Hippocampal formation (tissue), 2 donors: ENCODE results near the gene CDRT15.
"Not testable (repeated sequence)": the region's sequence is repeated elsewhere in the genome, so short reads cannot be mapped to it uniquely, and the experiment has no call there.

Source experiments
- DNase-seq, 2 donors: peaks; one replicate each; lab custom pipeline; 2025; lab: John Stamatoyannopoulos, UW

Gene CDRT15

DNA sequence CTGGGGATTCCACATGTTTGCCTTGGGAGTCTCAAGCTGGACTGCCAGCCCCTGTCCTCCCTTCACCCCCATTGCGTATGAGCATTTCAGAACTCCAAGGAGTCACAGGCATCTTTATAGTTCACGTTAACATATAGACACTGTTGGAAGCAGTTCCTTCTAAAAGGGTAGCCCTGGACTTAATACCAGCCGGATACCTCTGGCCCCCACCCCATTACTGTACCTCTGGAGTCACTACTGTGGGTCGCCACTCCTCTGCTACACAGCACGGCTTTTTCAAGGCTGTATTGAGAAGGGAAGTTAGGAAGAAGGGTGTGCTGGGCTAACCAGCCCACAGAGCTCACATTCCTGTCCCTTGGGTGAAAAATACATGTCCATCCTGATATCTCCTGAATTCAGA lies 28.9 kb downstream of the CDRT15 start:
- DNase-seq = no peak

- no peak for DNase-seq
These were observed 29.8 kb downstream of the CDRT15 start for GRCh38 chr17:14206891-14207290.

DNA sequence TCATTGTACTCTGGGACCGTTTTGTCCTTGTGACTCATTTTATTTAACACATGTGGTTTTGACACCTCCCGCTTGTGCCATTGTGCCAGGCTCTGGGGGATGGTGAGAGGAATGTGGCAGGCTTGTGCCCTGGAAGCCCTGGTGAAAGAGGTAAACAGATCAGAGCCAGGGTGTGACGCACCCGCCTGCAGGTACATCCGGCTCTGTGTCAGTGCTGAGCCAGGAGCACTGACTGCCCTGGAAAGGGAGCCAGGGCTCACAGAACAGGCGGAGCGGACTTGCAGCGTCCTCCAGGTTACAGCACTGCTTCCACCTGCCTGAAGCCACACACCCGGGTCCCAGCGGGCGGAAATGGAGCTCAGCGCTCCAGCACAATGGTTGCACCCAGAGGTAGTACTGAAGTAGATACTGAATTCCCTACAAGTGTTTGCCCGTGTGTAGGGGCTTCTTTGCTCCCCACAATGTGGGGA lies 30.6 kb downstream of the CDRT15 start:
- no peak for DNase-seq

DNA sequence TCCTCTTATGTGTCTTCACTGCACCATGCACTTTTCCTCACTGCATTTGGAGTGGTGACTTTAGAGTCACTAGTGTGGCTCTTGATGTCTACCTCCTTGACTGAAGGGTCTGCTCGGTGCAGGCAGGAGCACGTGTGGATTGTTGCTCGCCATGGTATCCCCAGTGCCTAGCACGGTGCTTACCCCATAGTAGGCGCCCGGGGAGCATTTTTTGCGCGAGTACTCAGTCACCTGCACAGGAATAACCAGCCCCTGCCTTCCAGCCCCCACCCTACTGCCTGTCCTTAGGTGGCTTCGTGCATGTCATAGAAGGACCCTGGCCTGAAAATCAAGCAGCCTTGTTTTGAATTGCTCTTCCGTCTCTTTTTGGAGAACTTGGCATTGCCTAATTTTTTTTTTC lies 31.3 kb downstream of the CDRT15 start:
- DNase-seq = no peak

DNA sequence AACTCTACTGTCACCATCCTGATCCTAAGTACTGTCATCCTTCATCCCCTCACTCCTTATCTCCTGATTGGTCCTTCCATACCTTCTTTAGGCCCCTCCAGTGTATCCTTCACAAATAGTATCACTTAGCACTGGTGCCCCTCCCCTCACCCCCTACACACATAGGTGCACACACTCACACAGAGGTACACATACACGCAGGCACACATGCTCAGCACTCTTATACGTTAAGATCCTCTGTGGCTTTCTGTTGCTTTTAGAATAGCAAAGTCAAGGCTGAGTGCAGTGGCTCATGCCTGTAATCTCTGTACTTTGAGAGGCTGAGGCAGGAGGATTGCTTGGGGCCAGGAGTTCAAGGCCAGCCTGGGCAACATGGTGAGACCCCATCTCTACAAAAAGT lies 32.1 kb downstream of the CDRT15 start:
- DNase-seq = no peak

DNA sequence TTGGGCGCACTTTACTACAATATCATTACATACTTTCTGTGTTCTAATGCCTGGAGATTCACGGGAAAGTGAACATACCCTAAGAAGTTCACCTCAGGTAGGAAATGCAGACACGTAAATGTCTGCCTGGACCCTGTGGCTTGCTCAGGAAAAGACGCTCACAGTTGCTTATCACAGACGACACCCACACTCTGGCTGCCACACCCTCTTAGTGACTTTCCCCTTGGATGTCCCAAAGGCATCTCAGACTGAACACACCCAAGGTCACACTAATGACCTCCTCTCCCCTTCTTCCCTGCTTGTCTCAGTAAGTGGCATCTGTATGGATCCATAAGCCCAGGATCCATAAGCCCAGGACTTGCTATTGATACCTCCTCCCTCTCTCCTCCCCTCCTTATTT lies 32.6 kb downstream of the CDRT15 start:
- no peak for DNase-seq

GRCh38 chr17:14203388-14203787 lies 33.3 kb downstream of the CDRT15 start:
- DNase-seq = no peak

DNA sequence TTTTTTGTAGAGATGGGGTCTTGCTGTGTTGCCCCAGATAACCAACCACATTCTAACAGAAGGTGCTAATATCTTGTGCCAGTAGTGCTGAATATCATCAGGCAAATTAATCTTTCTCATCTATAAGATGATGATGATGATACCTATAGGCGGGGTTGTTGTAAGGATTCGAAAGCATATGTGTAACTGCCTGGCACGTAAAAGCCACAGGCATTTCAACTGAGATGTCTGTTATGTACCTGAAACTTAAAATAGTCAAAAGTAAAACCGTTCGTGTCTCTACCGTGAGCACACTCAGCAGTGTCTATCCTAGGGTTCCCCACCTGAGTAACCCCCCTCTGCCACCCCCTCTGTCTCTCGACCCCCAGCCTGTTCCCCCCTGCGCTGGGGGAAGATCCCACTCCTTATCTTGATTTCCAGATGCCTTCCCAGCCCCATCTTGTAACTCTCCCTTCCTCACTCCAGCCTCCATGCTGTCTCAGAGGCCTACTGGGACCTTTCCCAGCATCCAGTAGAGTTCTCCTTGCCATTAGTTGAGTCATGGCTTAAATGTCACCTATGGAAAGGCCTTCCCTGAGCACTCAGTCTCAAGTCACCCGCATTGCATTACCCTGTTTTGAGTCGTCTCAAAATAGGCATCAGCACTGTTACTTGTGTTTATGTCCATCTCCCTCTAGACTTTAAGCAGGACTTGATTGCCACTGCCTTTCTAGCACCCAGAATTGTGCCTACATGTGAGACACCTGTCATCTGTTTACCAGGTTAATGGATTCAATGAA lies 34.1 kb downstream of the CDRT15 start:
- DNase-seq = no peak

- no peak for DNase-seq
These were observed 34.7 kb downstream of the CDRT15 start for GRCh38 chr17:14201988-14202380.

GRCh38 chr17:14201021-14201987 lies 35.4 kb downstream of the CDRT15 start:
- DNase-seq = no peak

DNA sequence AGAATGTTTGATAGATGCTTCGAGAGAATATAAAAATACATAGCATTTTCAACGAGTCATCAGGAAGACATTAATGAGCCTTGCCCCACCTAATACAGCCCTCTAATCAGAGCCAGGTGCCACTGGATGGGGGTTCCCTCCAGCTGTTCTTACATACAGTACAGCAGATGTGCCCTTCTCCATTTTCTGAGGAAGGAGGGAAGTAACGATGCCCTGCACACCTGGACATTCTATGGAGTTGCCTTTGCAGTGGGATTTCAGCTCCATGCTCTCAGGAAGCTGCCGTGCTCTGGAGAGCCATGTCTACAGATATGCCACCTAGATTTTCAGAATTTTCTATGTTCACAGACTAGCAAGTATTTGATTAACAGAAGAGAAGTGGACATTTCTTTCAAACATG lies 36.3 kb downstream of the CDRT15 start:
- no peak for DNase-seq

GRCh38 chr17:14199601-14200000 lies 37.1 kb downstream of the CDRT15 start:
- DNase-seq = no peak

- DNase-seq = no peak
These were observed 38.1 kb downstream of the CDRT15 start for GRCh38 chr17:14198575-14198974.

- DNase-seq = no peak
These were observed 38.6 kb downstream of the CDRT15 start for GRCh38 chr17:14198013-14198412.

- DNase-seq = no peak
These were observed 39.1 kb downstream of the CDRT15 start for GRCh38 chr17:14197586-14197985.

DNA sequence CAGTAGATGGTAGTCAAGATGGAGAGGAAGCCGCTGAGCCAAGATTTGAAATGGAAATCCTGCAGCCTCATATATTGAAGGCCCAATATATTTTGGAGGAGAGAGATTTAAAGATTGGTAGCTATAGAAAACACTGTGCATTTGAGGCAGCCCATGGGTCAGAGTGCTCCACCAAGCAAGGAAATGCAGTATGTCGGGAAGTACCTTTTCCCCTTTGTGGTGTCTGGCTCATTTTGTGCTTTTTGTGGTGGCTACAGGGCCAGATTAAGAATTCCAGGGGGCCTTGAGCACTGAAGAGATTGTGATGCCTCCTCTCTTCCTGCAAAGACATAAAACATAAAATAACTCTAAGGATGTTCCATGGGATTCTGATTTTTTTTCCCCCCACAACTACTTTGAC lies 39.6 kb downstream of the CDRT15 start:
- no peak for DNase-seq

- DNase-seq = no peak
These were observed 40.2 kb downstream of the CDRT15 start for GRCh38 chr17:14196377-14196997.

DNA sequence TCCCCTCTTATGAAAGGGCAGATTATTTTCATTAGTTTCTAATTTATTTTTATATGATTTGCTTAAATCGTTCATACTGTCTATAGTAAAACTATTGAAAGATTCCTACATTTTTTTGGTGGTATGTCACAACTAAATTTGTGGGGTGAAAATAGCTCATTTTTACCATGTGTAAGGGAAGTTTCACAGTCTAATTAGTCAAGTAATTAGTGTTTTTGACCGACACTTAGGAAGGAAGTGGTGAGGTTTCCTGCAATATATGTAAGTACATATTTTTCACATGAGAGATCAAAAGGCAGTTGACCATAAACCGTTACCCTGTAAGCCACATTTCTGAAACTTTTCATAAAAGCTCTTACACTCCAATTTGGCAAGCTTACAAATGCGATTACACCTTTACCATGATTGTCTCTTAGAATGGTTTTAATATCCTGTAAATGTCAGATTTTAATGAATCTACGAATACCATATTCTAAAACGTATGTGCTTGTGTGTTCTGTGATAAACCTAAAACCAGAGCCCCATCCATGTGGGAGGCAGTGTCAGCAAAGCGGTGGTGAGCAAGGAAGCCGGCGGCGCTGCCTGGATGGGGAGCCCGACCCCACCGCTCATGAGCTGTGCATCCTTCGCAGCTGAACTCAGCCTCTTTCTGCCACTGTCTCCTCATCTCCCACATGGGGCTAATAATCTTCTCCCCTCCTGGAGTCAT lies 43.9 kb downstream of the CDRT15 start:
- DNase-seq = not testable (repeated sequence)

GRCh38 chr17:14192039-14192438 lies 44.6 kb downstream of the CDRT15 start:
- not testable (repeated sequence) for DNase-seq

- DNase-seq = not testable (repeated sequence)
These were observed 45.2 kb downstream of the CDRT15 start for GRCh38 chr17:14191469-14191868.

GRCh38 chr17:14190774-14191173 lies 45.9 kb downstream of the CDRT15 start:
- DNase-seq = not testable (repeated sequence)

DNA sequence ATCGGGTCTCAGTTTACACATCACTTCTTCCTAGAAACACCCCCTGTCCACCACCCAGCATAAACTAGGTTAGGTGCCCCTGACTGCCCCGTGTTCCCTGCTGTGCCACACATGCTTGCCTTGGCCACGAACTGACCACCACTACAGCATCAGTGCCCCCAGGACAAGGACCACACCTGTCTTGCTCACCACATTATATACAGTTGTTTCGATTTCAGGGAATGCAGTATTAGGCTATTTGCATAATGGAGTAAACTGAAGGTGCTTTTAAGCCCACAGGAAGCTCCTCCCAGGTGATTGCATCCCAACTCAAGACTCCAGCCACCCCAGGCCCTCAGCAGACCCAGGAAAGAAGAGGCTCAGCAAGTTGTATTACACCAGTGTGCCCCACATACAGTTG lies 50.2 kb downstream of the CDRT15 start:
- DNase-seq = not testable (repeated sequence)
